HAP-1 (cell line): ENCODE measurements around the gene SRSF3.
"Not testable (repeated sequence)": the region's sequence is repeated elsewhere in the genome, so short reads cannot be mapped to it uniquely, and the experiment has no call there.

ENCODE experiments used
- DNase-seq, 2 experiments: peaks; one replicate each; pipeline ENCODE4 v3.0.0-alpha.2; 2016 to 2020; ENCODE audit warnings: low spot score in 2 of 2
- H3K27me3 ChIP-seq: fragments of 250-450 bp; sonication (Bioruptor Pico); 2 replicates; pipeline ENCODE4 v1.5.1; 2020; ENCODE audit warnings: low read depth, mild to moderate bottlenecking, moderate library complexity
- H3K36me3 ChIP-seq: fragments of 250-450 bp; sonication (Bioruptor Pico); replicated peaks from 2 replicates; pipeline ENCODE4 v1.5.1; 2020; ENCODE audit warnings: mild to moderate bottlenecking
- H3K4me1 ChIP-seq: fragments of 250-450 bp; sonication (Bioruptor Pico); 2 replicates; pipeline ENCODE4 v1.5.1; 2020; ENCODE audit warnings: mild to moderate bottlenecking
- H3K4me3 ChIP-seq: fragments of 250-450 bp; sonication (Bioruptor Pico); 2 replicates; pipeline ENCODE4 v1.5.1; 2020; ENCODE audit warnings: mild to moderate bottlenecking, moderate library complexity
- H3K9me3 ChIP-seq: fragments of 250-450 bp; sonication (Bioruptor Pico); 2 replicates; pipeline ENCODE4 v1.5.1; 2020; ENCODE audit warnings: mild to moderate bottlenecking, moderate library complexity
- in situ Hi-C: fragments of 300-500 bp; cut with MboI; formaldehyde crosslinking; loops from 3 replicates; pipeline ENCODE4 v1.14.3; 2020; ENCODE audit warnings: low sequenced_read_pairs, inconsistent platforms, mixed read lengths

Gene SRSF3

GRCh38 chr6:36604090-36605060, 10.2 kb downstream of the SRSF3 start:
- DNase-seq = no peak
- Histone ChIP-seq H3K36me3 (peaks cover 96% of the 10 kb centered on the region), H3K4me1 (peaks cover 4% of the 10 kb centered on the region), H3K27me3 (no peaks in the 10 kb centered on the region), H3K9me3 (no peaks in the 10 kb centered on the region), H3K4me3 (no peak overlapping the region)
- in situ Hi-C loops = loop anchor here (25.0 kb wide), 3 partner anchors 108 to 608 kb away; partner anchors contain the start of gene FGD2

GRCh38 chr6:36605143-36605542, 11.0 kb downstream of the SRSF3 start:
- no peak for DNase-seq
- Histone ChIP-seq H3K27me3 (no peaks in the 10 kb centered on the region), H3K4me3 (no peak overlapping the region), H3K36me3 (peaks cover 93% of the 10 kb centered on the region), H3K9me3 (no peaks in the 10 kb centered on the region), H3K4me1 (no peaks in the 10 kb centered on the region; the same call in 1 of the 2 replicates)
- in situ Hi-C loops = loop anchor here (25.0 kb wide), 3 partner anchors 107 to 607 kb away; partner anchors contain the start of gene FGD2

DNA sequence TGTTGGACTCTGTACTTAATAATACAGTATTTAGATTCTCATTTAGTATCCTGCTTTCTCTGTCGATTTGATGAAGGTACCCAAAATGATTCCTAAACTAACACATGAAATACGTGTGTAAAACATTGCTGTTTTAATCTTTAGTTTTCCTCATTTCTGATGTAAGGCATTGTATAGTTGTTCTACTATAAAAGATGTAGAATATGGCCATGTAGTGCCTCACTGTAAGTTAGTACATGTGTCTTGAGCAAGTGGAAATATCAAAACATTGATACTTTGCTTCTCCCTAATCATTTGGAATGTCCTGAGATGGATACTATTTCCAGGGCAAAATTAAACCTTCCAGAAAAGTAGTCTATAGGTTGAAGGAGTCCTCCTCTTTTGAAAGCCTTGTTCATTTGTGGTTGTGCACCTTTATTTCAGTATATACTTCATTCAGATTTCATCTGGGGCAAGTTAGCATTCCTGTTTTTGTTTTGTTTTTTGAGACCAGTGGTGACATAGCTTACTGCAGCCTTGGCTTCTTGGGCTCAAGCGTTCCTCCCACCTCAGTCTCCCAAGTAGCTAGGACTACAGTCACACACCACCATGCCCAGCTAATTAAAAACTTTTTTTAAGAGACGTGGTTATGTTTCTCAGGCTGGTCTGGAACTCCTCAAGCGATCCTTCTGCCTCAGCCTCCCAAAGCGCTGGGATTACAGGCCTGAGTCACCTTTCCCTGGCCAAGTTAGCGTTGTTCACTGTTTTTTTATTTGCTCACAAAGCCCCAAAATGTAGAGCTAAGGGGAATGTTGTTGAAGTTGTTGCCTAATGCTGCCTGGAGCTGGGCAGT, 11.6 kb downstream of the SRSF3 start:
- no peaks in the 10 kb centered on the region for H3K9me3 ChIP-seq
- H3K36me3 ChIP-seq = peaks cover 92% of the 10 kb centered on the region
- no peak for DNase-seq
- no peaks in the 10 kb centered on the region; the same call in 1 of the 2 replicates for H3K4me1 ChIP-seq
- no peaks in the 10 kb centered on the region for H3K27me3 ChIP-seq
- no peak overlapping the region for H3K4me3 ChIP-seq
- in situ Hi-C loops = loop anchor here (25.0 kb wide), 3 partner anchors 107 to 607 kb away; partner anchors contain the start of gene FGD2

DNA sequence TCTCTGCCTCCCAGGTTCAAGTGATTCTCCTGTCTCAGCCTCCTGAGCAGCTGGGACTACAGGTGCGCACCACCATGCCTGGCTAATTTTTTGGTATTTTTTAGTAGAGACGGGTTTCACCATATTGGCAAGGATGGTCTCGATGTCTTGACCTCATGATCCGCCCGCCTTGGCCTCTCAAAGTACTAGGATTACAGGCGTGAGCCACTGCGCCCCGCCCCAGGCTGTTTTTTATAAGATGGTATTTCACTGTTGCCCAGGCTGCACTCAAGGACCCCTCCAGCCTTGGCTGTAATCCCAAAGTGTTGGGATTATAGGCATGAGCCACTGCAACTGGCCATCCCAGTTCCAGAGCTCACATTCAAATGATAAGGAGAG, 13.1 kb downstream of the SRSF3 start:
- H3K4me3 ChIP-seq, DNase-seq, H3K27me3 ChIP-seq, H3K4me1 ChIP-seq, H3K9me3 ChIP-seq: not testable (repeated sequence)
- H3K36me3 ChIP-seq = peaks cover 92% of the 10 kb centered on the region
- in situ Hi-C loops = loop anchor here (25.0 kb wide), 3 partner anchors 105 to 605 kb away; partner anchors contain the start of gene FGD2

GRCh38 chr6:36607683-36608386, 13.7 kb downstream of the SRSF3 start:
- no peak for DNase-seq
- Histone ChIP-seq H3K4me1 (no peaks in the 10 kb centered on the region), H3K4me3 (no peak overlapping the region), H3K36me3 (peaks cover 92% of the 10 kb centered on the region), H3K9me3 (no peaks in the 10 kb centered on the region), H3K27me3 (no peaks in the 10 kb centered on the region)
- in situ Hi-C loops = loop anchor here (25.0 kb wide), 3 partner anchors 104 to 604 kb away; partner anchors contain the start of gene FGD2

DNA sequence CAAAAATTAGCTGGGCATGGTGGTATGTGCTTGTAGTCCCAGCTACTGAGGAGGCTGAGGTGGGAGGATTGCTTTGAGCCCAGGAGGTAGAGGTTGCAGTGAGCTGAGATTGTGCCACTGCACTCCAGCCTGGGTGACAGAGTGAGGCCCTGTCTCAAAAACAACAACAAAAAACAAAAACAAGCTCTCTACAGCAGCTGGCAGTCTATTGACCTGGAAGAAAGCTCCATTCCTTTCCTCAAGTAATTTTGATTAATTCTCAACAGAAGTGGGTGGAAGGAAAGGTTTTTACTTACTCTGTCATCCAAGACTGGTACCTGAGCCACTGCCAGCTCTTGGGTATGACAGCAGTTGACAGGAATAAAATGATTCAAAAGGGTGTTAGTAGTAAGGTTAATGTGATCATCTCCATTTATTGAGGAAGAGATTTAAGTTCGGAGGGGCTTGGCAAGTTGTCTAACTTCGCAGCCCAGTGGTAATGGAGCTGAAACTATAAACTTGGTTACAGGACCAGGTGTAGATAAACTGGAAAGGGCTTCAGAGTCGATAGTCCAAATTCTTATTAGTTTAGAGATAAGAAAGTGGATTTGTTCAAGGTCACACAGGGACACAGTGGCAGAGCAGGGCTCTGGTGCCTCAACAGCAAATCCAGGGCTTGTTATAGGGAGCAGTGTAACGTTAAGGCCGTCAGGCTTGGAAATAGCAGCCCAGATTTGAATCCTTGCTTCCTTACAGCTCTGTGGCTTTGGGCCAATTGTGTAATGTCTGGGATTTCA, 14.8 kb downstream of the SRSF3 start:
- Histone ChIP-seq H3K4me1 (no peaks in the 10 kb centered on the region), H3K36me3 (peaks cover 86% of the 10 kb centered on the region)
- in situ Hi-C loops = loop anchor here (25.0 kb wide), 3 partner anchors 103 to 603 kb away; partner anchors contain the start of gene FGD2

GRCh38 chr6:36609582-36609981, 15.4 kb downstream of the SRSF3 start:
- Histone ChIP-seq H3K4me1 (no peaks in the 10 kb centered on the region), H3K36me3 (peaks cover 80% of the 10 kb centered on the region), H3K9me3 (no peaks in the 10 kb centered on the region), H3K4me3 (no peak overlapping the region), H3K27me3 (no peaks in the 10 kb centered on the region)
- in situ Hi-C loops = loop anchor here (25.0 kb wide), 3 partner anchors 103 to 603 kb away; partner anchors contain the start of gene FGD2
- DNase-seq = no peak

More for the DNA sequence above, 14.8 kb downstream of the SRSF3 start:
- DNase-seq = no peak
- no peaks in the 10 kb centered on the region for H3K27me3 ChIP-seq
- no peak overlapping the region for H3K4me3 ChIP-seq
- no peaks in the 10 kb centered on the region for H3K9me3 ChIP-seq

DNA sequence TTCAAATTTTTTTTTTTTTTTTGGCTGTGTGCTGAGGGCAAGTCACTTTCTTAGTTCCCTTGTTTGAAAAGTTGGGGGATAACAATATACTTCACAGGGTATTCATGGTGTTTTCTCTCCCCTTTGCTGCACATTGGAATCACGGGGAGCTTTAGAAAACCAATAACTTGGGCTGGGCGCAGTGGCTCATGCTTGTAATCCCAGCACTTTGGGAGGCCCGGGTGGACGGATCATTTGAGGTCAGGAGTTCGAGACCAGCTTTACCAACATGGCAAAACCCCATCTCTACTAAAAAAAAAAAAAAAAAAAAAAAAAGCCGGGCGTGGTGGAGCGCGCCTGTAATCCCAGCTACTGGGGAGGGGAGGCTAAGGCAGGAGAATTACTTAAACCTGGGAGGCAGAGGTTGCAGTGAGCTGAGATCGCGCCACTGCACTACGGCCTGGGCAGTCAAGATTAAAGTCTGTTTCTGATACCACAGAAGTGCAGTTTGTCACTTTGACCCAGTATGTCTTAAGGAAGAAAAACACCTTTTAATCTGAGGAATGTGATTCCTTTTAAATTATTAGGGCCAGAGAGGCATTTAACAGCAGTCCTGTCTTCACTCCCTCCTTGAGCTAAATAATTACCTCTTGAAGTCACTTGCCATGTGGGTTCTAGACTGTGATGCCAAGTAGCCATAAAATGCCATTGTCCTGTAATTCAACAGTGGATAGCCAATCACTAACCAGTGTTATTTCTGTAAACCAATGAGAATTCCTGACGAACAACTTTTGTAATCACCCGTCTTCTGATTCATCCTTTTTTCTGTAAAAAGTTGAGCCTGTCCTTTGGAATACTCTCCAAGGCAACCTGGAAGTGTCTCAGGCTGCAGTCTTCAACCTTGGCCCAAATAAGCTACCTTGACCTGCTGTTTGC, 16.1 kb downstream of the SRSF3 start:
- H3K4me1 ChIP-seq = no peaks in the 10 kb centered on the region
- H3K36me3 ChIP-seq = peaks cover 74% of the 10 kb centered on the region
- in situ Hi-C loops = loop anchor here (25.0 kb wide), 3 partner anchors 102 to 602 kb away; partner anchors contain the start of gene FGD2

GRCh38 chr6:36610956-36611336, 16.8 kb downstream of the SRSF3 start:
- no peak for DNase-seq
- H3K36me3 ChIP-seq = peaks cover 70% of the 10 kb centered on the region
- no peak overlapping the region for H3K4me3 ChIP-seq
- no peaks in the 10 kb centered on the region for H3K4me1 ChIP-seq
- no peaks in the 10 kb centered on the region for H3K9me3 ChIP-seq
- in situ Hi-C loops = loop anchor here (25.0 kb wide), 3 partner anchors 101 to 601 kb away; partner anchors contain the start of gene FGD2
- no peaks in the 10 kb centered on the region for H3K27me3 ChIP-seq

More for the DNA sequence above, 16.1 kb downstream of the SRSF3 start:
- no peaks in the 10 kb centered on the region for H3K27me3 ChIP-seq
- H3K4me3 ChIP-seq = no peak overlapping the region
- no peak for DNase-seq
- no peaks in the 10 kb centered on the region for H3K9me3 ChIP-seq

DNA sequence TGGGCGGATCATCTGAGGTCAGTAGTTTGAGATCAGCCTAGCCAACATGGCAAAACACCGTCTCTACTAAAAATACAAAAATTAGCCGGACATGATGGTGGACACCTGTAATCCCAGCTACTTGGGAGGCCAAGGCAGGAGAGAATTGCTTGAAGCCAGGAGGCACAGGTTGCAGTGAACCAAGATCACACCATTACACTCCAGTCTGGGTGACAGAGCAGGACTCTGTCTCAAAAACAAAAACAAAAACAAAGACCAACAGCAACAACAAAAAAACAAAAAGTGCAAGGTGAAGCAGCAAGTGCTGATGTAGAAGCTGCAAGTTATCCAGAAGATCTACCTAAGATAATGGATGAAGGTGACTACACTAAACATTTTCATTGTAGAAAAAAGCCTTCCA, 17.5 kb downstream of the SRSF3 start:
- in situ Hi-C loops = loop anchor here (25.0 kb wide), 3 partner anchors 101 to 601 kb away; partner anchors contain the start of gene FGD2
- peaks cover 65% of the 10 kb centered on the region for H3K36me3 ChIP-seq
- H3K27me3 ChIP-seq, DNase-seq, H3K4me1 ChIP-seq, H3K9me3 ChIP-seq, H3K4me3 ChIP-seq: not testable (repeated sequence)

DNA sequence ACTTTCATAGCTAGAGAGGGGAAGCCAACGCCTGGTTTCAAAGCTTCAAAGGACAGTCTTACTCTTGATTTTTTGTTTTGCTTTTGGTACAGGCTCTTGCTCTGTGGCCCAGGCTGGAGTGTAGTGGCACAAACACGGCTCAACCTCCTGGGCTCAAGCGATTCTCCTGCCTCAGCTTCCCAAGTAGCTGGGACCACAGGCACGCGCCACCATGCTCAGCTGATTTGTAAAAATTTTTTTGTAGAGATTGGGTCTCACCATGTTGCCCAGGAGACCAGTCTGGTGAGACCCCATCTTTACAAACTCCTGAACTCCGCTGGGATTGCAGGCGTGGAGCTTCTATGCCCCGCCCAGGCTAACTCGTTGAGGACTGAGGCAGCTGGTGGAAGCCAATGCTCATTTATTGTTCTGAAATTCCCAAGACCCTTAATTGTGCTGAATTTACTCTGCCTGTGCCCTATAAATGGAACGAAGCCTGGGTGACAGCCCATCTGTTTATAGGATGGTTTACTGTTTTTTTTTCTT, 18.0 kb downstream of the SRSF3 start:
- Histone ChIP-seq H3K4me1 (no peaks in the 10 kb centered on the region), H3K27me3 (no peaks in the 10 kb centered on the region), H3K9me3 (no peaks in the 10 kb centered on the region), H3K4me3 (no peak overlapping the region), H3K36me3 (peaks cover 60% of the 10 kb centered on the region)
- in situ Hi-C loops = loop anchor here (25.0 kb wide), 3 partner anchors 100 to 600 kb away; partner anchors contain the start of gene FGD2
- DNase-seq = no peak
